HK-2 (cell line): ENCODE data around the gene CDC14B.
"Not testable (repeated sequence)": the region's sequence is repeated elsewhere in the genome, so short reads cannot be mapped to it uniquely, and the experiment has no call there.

ENCODE experiments used
- DNase-seq: peaks from one replicate; pipeline ENCODE4 v3.0.0-alpha.2; 2018; ENCODE audit not compliant: unreplicated experiment

CDC14B gene

DNA sequence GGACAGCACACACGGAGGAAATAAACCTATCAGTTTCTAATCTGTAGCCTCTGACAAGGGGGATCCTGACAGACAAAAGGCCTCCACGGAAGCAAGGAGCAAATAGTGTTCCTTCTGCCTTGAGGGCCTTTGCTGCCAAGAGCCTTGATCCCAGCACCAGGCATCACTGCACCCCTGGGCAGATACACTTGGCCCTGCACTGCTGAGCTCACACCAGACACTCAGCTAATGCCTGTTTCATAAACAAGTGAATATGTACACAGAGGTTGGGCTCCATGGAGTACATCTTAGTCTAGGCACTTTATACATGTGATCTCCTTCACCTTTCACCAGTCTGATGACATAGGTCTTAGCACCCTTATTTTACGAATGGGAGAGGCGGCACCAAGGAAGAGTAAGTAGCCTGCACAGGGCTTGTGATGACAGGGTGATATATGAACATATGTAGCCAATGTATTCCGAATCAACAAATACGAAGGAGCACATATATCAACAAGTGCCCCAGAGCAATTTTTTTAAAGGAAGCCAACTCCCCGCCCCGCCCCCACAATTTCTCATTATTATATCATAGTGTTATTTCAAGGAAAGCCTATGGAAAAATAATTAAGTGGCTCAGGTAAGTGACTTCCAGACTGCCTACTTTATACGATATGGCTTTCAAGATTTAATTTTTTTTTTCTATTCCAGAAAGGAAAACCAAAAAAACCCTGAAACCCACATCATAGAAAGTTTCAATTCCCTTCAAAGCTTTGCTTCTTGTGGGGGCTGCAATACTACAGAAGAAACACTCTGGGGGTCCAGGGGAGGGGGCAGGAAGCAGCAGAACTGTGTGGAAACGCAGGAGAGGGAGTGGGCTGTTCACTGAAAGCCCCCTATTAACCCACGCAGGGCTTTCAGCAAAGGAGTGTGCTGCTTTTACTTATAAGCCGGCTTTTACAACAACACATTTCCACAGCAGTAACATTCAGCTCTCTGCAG is 32.0 kb downstream of the CDC14B start:
- no peak for DNase-seq

DNA sequence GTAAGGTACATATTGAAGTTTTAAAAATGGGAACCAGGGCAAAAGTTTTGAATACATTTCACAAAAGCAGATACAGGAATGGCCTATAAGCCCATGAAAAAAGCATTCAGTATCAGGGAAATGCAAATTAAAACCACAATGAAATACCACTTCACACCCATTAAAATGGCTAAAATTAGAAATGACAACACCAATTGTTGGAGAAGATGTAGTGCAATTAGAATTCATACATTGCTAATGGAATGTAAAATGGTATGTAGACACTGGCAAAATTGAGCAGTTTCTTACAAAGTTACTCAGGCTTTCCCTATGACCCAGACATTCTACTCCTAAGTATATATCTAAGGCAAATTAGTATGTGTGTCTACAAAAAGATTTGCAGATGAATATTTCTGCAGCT is 34.2 kb downstream of the CDC14B start:
- no peak for DNase-seq

DNA sequence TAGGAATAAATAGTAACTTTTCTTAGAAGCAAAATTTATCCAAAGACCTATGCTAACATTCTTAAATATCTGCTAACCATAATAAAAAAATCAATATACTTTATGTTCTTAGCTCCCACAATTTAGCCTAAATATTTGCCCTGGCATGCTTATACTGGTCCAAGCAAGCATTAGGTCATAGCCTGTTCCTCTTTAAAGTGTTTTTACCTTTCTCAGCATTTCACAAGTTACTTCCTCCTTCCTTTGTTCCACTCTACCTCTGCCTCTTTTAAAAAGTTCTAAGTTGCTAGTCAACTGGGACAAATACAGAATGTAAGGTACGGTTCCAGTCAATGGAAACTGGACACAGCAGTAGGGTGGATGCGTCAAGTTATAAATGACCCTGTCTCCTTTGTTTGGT is 37.4 kb downstream of the CDC14B start:
- DNase-seq = not testable (repeated sequence)

DNA sequence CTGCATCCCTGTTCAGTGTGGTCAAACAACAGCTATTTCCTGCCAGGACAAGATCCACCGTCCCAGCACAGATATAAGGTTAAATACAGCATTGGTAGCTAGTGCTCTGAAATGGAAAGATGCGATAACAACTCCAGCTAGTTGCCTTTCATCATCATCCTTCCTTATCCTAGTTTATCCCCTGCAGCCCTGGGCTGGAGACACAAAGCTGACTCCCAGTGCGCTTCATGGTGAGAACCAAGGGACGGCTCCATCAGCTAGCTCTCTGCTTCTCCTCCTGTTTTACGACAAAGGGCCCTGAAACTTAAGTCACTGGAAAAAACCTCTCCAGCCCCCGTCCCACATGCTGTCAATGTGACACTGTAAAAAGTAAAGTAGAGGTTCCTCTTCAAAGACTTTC is 37.9 kb downstream of the CDC14B start:
- no peak for DNase-seq

DNA sequence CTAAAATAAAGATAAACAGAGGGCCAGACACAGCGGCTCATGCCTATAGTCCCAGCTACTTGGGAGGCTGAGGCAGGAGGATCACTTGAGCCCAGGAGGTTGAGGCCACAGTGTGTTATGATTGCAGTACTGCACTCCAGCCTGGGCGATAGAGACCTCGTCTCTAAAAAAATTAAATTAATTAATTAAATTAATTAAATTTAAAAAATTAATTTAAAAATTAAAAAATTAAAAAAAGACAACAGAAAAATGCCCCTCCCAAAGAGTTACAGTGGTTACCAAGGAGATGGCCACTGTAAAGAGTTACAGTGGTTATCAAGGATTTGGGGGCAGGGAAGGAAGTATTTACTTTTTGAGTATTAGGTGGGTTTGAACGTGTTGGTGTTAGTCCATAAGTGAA is 38.3 kb downstream of the CDC14B start:
- no peak for DNase-seq

DNA sequence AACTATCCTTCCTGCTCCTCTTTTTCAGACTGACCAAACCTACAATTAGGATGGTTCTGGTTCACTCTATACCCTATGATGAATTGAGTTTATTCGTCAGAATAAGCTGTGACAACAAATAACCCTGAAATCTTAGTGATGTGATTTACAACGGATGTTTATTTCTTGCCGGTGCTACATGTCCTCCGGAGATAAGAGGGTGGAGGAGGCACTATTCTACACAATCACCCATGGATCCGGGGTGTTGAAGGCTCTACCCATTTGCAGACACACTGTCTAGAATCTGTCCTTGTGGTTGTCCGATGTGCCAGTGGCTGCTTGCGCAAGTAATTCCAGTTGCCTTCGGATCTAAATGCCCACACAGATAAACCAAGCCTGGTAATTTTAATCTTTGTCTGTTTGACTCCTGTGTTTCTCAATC is 44.7 kb downstream of the CDC14B start:
- no peak for DNase-seq

DNA sequence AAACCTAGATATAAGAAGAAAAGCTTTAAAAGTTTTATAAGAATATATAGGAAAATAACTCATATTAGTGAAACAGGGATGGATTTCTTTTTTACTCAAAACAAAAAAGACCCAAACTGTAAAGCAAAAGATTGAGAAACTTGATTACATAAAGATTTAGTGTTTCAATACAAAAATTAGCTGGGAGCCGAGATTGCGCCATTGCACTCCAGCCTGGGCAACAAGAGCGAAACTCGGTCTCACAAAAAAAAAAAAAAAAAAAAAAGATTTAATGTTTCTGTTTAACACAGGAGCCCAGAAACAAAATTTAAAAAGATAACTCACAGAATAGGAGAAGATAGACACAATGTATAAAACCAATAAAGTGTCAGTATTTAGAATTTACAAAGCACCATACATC is 45.2 kb downstream of the CDC14B start:
- no peak for DNase-seq

DNA sequence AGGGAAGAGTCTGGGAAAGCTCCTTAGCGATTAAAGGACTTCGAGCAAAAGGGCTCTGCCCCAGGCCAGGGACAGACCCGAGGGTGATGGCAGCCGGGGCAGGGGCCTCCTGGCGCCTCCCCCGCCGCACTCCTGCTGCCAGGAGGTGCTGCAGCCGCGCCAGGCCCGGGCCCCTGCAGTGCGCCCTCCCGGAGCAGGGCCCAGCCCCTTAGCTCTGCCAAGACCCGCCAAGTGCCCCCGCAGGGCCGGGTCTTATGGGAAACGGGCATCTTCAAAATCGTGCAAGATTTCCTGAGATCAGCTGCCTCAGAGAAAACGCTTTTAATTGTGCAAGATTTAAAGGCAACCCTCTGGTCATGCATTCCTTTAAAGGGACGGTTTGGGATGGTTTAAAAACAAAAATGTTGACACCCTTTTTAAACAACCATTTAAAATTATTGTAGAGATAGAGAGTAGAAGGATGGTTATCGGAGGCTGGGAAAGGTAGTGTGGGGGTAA is 52.4 kb downstream of the CDC14B start:
- DNase-seq = no peak

DNA sequence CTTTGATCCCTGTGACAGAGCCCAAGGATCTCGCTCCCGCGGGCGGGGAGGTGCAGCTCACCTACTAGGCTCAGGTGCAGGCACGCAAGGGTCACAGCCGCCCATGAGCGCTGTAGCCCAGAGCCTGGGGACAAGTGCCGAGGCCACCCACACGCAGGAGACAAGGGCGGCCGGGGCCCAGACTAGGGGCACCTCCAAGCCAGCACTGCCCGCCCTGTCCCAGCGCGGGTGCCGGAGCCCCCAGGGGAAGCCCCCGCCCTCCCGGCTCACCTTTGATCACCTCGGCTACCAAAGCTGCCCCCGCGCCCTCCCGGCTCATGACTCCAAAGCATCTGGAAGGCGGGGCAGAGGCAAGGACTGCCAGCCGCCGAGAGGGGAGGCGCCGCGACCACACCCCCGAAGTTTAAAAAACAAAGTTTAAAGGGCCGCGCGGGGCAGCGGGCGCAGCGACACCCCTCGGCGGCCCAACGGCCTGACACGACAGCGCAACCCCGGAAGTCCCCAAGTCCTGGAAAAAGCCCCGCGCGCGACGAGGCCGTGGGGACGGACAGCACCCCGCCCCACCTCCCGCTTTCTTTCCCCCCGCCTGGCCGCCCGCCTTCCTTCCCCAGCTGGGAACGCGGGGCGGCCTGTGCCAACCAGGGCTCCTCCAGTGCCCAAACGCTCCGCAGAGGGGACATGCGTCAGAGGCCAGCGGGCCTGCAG is 53.0 kb downstream of the CDC14B start:
- DNase-seq = peak; percentile 70

DNA sequence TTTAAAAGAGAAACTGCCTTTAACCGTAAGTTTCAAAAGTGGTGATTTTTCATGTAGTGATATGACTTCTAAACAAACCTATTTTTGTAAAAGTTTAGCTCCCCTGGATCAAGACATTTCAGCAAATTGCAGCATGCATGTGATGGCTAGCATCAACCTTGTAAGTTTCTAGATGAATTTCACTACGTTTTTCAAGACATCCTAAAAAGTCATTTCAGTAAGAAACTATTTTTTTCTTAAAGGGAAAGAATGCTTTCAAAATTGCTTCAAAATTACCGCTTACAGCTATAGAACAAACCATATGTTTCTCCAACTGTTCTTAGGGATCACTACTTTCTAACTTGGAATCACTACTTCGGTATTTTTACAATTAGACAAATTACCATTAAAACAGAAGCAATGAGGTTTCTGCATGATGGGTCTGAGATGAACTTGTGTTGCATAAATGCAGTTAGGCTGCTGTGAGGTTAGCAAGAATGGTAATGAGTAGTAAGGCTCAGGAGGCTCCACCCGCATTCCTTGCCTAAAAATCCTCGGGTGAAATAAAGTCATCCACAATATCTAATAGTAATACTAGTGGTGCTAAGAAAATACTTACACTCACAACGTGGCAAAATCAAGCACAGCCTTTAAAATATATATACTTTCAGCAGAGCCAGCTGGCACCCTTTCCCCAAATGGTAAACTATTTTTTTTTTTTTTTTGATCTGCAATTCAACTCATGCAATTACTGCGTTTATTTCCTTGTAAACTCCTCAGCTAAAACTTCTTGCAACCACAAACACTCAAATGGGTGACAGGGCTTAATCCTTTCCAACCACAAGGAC is 53.8 kb downstream of the CDC14B start:
- no peak for DNase-seq

DNA sequence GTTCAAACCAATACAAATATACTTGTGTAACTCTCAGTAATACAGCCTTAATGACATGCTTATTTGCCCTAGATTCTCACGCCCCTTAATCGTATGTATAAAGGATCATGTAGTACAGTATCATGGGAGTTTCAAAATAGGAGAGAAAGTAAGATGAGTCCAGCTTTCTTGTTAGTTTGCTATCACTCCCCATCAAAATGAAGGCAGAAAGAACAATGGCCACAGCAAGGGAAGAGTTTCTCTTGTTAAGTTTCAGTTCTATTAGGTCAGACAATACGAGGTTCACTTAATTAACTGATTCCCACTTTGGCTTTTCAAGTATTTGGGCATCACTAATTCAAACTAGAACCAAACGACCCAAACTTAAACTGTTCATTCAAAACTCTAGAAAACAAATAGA is 55.4 kb downstream of the CDC14B start:
- DNase-seq = no peak

DNA sequence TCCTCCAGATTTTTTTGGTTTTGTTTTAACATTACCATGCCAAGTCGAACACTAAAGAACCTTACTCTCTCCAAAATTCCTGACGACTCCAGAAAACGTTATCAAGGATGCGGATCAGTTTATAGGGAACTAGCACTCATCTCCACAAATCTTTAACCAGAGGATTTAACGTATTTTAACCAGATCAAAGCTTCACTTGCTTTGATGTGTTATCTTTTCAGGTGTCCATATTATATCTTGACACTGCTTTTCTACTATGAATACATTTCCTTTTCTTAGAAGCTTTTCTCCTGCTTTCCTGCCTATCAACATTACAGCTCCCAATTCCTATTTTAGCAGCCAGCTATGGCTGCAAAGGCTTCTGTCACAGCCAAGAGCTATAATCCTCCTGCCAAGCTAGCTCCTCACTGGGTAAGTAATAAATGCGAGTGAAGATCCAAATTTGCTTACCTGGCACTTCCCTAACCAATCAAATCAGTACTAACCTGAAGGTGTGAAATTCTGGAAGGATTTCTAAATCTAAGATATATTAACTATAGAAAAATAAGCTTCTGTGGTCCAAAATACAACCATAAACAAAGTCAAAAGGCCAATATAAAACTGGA is 60.2 kb downstream of the CDC14B start:
- no peak for DNase-seq

DNA sequence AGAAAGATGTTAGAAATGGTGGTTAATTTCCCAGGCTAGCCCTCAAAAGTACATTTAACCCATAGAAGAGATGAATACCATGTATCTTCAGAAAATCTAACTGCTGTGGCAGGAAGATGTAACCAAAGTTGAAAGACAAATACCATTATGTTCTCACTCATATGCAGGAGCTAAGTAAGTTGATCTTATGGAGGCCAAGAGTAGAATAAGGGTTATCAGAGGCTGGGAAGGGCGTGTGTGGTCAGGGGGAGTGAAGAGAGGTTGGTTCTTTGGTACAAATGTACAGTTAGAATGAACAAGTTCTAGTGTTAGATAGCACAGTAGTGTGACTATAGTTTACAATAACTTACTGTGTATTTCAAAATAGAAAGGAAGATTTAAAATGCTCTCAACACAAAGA is 61.7 kb downstream of the CDC14B start:
- DNase-seq = no peak

DNA sequence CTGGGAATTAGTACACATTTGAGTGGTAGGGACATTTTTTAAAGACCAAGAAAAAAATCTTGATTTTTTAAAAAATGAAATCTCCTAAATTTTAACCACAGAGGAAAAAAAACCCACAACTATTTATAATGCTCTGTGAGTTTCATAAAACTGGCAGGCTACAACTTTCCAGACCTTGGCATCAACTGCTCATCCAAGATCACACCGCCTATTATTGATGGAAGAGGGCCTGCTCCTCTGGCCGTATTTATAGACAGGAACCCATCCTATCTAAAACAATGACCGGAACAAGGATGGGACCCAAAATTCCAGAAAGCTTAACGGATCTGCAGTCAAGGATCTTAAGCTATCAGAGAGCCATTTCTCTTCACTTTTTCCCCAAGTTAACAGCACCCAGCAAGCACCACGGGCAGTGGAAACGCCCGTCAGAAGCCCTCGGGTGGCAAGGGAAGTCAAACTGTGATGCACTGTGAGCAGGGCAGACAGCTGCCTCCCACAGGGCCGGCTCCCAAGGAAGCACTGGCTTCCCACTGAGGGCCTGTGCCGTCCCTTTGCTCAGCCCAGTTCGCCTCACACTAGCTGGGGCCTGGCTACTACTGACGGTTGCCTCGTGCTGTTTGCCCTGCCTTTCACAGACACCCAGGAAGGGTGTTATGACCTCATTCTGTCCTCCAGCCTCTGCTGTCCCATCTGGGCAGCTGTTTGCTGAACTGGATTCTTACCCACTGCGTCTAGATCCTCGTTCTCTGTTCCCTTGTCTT is 62.8 kb downstream of the CDC14B start:
- no peak for DNase-seq

DNA sequence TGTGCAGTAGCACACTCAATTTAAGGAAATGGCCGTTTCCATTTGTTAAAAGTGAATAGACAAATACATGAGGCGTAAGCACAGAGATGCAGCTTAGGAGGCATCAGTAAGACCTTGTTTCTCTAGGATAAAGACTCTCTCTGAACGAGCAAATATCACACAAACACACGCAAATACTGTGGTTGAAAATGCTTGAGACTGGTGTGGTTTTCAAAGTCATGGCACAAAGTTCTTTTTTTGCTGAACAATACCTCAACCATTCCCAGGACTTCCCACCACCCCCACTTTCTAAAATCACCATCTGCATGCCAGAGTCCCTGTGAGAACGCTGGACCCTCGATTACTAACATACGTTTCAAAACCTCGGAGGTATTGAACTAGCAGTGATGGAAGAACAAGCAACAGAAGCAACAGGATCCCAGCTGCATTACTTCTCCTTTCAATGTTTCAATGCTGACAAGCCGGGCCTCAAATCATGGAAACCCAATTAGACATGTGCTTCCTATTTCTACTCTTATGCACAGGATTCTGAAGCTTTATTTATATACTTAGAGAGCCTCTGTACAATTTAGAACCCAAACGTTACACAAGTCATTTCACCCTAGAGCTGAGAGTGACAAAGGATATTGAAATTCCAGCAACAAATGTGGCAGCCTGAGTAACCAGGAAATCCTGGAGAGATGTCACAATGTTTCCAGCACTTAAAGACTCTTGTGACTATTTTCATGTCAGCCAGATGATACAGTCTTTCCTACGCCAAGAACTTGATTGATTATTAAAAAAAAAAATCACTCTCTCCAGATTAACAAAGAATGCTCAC is 63.9 kb downstream of the CDC14B start:
- DNase-seq = no peak

DNA sequence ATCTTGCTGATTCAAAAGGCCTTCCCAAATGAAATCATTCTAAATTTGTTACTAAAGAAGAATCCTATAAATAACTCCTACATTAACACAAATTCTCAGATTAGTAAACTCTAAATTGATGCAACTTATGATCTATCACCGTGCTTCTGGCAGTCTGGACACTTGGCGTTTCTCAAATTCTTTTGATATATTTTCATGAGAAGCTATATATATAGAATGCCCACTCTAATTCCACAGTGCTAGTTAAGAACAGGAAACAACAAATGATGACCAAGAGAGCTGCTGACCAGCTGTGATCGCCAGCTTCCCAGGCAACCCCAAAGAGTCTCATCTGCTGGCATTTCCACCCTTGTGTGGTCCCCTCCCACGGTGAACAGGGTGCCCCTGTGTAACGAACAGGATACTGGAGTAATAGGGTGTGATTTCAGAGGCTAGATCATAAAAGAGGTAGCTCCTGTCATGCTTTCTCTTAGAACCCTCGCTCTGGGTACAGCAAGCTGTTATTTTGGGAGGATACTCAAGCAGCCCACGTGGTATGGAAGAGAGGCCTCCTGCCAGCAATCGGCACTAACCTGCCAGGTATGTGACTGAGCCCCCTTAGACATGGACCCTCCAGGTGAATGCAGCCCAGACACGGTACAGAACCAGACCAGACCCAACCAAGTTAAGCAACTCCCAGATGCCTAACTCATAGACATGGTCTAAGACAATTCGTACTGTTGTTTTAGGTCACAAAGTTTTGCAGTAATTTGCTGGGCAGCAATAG is 64.7 kb downstream of the CDC14B start:
- peak; percentile 18 for DNase-seq

DNA sequence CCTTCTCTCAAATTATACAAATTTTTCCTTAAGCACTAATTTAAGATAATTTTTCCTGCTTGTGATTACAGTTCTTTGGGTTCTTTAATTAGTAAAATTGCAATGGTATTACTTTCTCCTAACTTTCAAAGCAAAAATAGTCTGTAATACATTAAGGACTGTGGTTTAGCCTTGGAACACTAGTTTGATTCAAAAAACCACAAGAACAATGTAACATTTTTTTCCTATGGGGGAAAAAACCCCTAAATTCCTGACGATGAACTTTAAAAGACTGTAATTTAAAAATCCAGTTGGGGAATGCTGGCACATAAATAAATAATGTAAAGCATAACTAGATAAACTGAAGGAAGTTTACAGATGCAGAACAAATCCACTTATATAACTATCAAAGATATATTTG is 65.3 kb downstream of the CDC14B start:
- DNase-seq = no peak

DNA sequence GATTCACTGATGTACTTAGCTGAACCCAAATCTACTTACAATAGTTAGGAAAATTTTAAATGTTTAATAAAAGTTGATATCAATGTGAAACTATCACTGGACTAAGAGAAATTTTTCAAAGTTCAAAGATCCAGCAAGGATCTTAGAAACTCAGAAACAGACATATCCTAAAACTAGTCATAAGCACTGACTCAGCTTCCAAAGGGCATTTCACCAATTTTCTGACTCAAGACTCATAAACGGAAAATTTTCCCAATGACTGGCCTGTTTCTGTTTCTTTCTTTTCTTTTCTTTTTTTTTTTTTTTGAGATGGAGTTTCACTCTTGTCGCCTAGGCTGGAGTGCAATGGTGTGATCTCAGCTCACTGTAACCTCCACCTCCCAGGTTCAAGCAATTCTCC is 66.6 kb downstream of the CDC14B start:
- DNase-seq = no peak

DNA sequence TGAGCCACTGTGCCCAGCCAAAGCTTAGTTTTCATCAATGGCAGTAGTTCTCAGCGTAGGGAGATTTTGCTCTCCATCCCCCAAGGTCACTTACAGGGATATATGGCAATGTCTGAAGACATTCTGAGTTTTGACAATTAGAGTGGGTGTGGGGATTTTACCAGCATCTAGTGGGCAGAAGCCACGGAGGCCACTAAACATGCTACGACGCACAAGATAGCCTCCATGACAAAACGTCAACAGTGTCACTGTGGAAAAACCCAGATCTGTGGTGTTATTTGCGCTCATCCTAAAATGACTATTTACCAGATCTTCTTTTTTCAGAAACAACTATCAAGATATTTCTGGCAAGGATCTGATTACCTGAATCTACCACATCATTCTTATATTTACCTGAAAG is 68.2 kb downstream of the CDC14B start:
- no peak for DNase-seq
